Activated CD4-positive, alpha-beta T cell treated with anti-CD3 and anti-CD28 coated beads, Interleukin-2, amount 50 U/mL, for 1 hour (primary cell): ENCODE measurements around the gene GPR142.

Source experiments
- DNase-seq: peaks from one replicate; pipeline ENCODE4 v3.0.0-alpha.2; 2020

Gene GPR142

DNA sequence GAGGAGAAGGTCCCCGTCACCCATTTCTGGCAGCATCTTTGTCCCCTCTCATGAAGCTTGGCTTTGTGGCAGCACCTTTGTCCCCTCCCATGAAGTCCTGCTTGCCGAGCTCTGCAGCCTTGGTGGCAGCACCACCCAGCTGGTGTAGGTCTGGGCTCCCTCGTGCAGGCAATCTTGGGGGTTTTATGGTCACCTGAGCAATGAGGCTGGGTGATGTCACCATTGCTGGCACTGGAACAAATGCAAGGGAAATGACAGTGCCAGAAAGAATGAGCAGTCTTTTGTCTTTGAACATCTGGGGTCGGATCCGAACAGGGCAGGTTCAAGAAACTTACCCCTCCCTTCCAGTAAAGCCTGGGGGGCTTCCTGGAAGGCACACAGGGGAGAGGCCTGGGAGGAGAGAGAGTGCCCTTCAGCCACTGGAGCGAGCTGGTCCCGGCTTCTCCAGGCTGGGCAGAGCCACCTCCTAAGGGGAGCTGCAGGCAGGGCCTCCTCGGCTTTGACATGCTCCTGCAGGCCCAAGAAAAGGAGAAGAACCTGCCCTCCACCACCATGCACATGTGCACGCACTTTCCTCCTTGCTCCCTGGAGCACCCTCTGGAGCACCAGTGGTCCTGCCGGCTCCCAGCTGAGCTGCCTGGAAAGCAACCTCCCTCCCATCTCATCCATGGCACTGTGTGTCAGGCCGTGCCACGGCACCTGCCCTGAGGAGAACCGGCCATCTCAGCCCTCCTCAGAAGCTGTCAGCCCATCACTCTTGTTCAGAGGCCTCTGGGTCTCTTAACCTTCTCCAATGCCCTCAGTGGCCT is 21.7 kb upstream of the GPR142 start:
- no peak for DNase-seq

DNA sequence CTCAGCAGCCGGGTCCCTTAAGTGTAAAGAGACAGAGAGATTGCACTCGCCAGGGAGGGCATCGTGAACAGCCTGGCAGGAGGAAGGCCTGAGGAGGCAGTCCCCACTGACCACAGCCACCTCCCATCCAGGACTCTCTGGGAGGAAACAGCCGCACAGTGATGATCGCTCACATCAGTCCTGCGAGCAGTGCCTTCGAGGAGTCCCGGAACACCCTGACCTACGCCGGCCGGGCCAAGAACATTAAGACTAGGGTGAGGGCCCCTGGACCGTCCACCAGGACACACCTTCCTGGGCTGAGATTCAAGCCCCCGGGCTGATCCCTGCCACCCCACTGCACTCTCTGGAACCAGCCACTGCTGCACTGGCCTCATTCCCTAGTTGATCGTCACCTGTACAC is 19.7 kb upstream of the GPR142 start:
- DNase-seq, result no peak

DNA sequence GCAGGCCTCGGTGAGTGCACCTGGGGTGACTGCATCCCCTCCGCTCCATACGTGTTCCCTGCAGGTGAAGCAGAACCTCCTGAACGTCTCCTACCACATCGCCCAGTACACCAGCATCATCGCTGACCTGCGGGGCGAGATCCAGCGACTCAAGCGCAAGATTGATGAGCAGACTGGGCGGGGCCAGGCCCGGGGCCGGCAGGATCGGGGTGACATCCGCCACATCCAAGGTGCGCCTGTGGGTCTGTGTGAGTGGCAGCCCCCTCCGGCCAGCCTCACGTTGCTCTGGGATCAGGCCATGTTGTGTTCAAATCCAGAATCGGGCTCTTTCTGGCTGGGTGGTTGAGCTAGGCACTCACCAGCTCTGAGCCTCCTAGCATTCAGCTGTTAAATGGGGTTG is 18.2 kb upstream of the GPR142 start:
- DNase-seq, result no peak

DNA sequence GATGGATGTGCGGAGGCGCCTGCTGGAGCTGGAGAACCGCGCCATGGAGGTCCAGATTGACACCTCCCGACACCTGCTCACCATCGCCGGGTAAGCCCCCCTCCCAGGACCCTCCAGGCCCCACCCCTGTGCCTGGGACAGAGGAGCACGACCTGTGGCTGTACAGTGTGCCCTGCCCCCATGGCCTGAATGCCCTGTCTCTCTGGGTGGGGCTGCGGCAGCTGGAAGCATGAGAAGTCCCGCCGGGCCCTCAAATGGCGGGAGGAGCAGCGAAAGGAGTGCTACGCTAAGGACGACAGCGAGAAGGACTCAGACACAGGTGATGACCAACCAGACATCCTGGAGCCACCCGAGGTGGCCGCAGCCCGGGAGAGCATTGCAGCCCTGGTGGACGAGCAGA is 16.8 kb upstream of the GPR142 start:
- no peak for DNase-seq

DNA sequence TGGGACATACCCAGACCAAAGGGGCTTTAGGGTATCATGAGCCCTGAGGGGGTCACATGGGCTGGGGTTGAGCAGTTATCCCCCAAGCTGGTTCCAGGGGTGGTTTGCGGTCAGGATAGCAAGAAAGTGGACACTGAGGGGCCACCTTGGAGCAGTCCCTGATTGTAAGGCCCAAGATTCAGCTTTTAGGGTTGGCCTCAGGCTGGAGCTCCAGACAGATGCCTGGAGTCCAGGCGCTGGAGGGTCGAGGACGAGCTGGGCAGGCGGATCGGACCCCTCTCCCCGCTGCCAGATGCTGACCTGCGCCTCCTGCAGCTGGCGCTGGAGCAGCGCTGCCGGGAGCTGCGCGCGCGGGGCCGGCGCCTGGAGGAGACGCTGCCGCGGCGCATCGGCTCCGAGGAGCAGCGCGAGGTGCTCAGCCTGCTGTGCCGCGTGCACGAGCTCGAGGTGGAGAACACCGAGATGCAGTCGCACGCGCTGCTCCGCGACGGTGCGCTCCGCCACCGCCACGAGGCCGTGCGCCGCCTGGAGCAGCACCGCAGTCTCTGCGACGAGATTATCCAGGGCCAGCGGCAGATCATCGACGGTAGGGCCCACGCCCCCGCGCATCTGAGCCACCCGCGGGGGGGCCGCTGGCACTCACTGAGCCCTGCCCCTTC is 15.6 kb upstream of the GPR142 start:
- no peak for DNase-seq

DNA sequence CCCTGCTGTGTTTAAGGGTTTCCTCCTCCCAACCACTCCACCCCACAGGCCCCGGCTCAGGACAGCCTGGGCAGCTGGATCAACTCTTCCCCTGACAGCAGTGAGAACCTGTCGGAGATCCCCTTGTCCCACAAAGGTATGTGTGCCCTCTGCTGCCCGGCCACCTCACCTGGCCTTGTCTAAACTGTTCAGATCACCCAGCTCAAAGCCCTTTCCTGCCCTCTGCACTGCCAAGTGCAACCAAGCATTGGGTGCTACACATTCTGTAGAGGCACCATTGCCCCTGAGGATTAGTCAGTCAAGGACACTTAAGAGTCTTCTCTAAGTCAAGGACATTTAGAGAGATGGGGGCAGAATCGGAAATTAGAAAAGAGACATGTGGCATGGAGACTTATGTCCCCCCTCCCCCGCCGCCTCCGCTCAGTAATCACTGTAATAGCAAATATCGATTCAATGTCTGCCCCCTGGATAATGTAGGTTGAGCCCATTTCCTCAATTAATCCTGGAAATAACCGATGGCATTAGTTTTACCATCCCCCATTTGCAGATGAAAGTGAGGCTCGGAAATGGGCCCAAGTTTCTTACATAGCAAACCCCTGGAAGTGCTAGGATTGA is 13.8 kb upstream of the GPR142 start:
- no peak for DNase-seq

DNA sequence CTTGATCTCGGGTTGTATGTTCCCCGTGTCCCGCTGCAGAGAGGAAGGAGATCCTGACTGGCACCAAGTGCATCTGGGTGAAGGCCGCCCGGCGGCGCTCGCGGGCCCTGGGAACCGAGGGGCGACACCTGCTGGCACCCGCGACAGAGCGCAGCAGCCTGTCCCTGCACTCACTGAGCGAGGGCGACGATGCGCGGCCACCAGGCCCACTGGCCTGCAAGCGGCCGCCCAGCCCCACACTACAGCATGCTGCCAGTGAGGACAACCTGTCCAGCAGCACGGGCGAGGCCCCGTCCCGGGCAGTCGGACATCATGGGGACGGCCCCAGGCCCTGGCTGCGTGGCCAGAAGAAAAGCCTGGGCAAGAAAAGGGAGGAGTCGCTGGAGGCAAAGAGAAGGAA is 13.2 kb upstream of the GPR142 start:
- peak; percentile 48 for DNase-seq

DNA sequence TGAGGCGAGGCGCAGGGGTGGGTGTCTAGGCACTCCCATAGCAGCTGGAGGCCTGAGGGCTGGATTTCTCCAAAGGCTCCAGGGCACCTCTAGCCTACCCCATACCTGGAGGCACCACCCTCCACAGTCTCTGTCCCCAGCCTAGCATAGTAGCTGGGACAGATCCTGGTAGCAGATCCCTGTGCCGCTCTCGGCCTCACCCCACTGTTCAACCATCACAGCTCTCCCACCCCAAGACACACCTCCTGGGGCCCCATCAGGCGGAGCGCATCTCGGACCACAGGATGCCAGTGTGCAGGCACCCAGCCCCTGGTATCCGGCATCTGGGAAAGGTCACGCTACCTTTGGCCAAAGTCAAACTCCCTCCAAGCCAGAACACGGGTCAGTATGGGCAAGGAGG is 12.7 kb upstream of the GPR142 start:
- no peak for DNase-seq

DNA sequence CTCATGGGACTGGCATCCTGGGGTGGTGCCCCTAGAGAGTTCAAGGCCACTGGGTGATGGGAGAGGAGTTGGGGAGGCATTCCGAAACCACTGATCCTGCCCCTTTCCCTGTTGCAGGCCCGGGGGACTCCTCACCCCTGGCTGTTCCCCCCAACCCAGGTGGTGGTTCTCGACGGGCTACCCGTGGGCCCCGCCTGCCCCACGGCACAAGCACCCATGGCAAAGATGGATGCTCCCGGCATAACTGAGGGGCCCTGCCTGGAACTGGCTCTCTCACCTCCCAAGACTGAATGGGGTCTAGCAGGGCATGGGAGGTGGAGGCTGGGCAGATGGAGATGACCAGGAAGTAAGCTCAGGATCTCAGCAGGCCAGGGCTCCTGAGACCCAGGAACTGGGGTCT is 12.2 kb upstream of the GPR142 start:
- DNase-seq, result no peak

DNA sequence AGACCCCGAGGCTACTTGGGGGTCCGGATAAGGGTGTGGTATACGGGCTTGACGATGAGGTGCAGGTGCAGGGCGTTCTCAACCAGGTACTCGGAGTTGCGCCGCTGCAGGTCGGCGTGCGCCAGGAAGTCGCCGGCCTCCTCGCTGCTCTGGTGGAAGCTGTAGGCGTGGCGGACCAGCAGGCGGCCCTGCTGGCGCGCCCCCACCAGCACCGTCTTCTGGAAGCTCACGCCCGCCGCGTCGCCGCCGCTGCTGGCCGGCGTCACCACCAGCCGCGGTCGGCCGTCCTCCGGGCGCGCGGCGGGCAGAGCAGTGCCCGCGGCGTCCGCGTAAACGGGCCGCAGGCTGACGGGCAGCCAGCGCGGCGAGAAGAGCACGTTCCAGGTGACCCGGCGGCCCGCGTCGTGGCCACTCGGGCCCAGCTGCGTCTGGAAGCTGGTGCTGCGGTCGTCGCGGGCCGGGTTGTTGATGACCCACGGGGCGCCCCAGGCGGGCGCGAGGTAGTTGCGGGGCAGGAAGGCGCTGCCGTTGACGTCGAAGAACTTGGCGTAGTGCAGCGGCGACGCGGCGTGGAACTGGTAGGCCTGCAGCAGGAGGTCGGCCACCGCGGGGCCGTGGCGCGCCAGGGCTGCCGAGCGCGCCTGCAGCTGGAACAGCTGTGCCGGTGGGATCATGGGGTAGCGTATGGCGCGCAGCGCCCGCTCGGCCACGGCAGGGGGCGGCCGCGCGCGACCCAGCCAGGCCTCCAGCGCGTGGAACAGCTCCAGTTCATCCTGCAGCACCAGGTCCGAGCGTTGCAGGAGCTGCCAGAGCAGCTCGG is 10.4 kb upstream of the GPR142 start:
- no peak for DNase-seq

DNA sequence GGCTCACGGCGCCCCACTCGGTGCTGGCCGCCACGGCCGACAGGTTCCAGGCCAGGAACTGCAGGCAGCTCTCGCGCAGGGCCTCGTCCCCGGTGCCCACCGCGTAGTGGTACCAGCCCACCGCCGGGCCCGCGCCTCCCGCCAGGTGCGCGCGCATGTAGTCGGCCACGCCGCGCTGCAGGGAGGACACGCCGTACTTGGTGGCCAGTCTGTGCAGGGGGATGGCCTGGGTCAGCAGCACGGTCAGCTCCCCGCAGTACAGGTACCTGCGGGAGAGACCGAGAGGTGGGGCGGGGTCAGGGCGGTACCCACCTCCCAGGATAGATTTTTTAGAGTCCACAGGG is 9.9 kb upstream of the GPR142 start:
- no peak for DNase-seq

DNA sequence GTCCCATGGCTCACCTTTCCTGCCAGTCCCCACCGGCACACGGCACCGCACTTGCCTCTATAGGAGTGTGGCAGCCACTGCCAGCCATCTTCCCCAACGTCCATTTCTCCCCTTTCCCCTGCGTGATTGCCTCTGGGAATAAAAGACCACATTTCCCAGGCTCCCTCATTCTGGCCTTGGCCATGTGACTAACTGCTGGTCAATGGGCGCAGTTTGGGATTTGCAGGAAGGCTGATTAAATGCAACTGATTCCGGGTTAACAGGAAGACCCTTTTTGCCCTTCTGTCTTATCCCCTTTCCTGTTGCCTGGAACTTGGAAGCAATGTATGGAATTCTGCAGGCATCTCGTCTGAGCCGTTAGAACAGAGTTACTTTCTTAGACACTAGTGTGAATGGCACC is 8.6 kb upstream of the GPR142 start:
- DNase-seq, result no peak

DNA sequence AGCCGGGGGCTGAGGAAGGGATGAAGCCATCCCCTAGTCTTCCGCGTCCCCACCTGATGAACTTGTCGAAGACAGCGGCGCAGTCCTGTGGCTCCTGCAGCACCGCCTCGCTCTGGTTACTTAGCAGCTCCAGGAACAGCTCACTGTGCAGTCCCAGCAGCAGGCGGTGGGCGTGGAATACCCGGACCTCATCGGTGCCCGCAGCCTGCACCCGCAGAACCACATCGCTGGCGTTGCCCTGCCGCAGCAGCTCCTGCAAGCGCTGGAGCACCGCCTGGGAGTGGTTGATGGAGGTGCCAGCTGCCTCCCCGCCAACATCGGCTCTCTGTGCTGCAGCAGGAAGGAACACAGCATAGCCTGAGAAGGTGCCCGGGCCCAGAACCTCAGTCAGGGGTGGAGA is 7.4 kb upstream of the GPR142 start:
- DNase-seq, result no peak

DNA sequence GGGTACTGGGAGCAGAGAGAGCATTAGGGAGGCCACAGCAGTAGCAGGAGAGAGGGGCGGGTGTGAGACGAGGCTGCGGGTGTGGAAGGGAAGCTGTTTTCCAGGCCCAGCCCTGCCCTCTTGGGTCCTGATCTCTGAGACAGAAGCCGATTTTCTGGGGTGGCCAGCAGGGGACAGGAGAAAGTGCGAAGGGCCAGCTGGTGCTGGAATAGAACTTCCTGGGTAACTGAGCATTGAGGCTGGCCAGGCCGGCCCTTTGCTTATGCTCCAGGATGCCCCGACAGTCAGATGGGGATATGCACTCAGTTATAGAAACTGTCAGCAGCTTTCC is 6.4 kb upstream of the GPR142 start:
- DNase-seq, result no peak

DNA sequence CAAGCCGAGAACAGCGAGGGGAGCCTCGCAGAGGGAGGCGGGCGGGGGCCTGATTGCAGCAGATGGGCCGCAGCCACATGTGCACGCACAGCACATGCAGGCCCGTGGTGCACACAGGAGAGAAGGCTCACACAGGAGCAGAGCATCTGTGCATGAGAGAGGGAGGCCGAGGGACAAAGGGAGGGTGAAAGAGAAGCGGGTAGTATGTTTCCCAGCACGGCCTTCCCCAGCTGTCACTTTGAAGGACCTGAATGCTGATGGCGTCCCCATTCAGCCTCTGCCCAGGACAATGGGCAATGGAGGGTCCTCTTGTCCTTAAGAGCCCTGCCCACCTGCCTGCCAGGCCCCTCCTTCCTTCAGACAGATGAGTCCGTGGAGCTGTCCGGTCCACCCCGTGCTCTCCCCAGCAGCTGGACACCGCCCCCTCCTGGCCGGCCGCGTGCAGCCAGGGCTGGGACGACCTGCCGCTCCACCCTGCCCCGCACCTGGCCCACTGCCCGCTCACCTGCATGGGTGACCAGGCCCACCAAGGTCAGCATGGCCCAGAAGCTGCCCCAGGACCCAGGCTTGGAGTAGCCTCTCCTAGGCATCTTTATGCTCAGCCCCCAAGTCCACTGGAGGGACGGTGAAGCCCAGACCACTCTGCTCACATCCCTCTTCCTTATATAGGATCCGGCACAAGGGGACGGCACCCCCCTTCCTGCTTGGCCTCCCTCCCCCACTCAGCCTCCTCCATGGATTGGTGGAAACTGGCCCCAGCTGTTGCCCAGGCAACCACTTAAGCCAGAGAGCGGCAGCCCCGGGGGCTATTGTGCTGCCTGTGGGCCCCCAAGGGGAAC is 5.9 kb upstream of the GPR142 start, which contains the start of gene BTBD17:
TSS of gene BTBD17 (minus strand) at position 639 of the 839 bp plus-strand sequence. CDS start at position 590, 49 bp downstream.
- peak; percentile 38 for DNase-seq

DNA sequence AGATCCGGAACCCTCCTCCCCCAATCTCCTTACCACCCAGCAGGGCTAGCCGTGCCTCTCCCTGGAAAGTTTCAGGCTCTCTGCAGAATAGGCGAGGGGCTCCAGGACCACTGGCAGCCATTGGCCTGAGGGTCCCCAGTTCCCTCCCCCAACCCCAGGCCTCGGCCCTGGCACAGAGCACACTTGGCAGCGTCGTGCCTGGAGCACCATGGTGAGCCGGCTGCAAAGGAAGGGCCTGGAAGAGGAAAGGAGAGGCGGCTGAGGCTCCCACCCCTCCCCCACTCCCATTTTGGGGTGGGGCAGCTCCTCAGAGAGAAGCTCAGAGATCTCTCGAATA is 5.3 kb upstream of the GPR142 start:
- no peak for DNase-seq

DNA sequence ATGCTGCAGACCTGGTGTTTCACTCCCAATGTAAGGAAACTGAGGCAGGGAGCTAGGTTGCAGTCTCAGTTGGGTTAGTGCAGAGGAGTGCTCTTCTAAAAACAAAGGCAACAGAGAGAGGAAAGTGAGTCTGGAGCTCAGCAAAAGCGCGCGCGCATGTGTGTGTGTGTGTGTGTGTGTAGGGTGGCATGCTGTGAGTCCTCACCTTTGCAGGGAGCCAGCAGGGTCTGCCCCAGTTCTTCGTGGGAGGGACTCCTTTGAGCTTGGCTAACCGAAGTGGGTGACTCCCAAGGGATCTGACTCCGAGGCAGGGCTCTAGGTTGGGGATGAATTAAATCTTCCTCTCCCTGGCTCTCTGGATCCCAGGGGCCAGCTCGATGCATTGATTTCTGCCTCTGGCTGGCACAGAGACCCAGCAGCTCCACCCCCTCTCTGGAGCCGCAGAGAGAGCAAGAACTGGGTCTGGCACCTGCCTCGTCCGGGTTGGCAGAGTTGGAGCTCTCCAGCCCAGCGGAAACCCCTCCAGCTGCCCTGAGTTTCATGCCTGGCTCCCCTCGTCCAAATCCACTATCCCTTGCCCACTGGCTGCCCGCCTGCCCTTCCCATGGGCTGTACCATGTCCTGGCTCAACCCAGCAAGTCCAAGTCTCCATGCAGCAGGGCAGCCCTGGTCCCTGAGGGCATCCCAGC is 4.4 kb upstream of the GPR142 start:
- no peak for DNase-seq

DNA sequence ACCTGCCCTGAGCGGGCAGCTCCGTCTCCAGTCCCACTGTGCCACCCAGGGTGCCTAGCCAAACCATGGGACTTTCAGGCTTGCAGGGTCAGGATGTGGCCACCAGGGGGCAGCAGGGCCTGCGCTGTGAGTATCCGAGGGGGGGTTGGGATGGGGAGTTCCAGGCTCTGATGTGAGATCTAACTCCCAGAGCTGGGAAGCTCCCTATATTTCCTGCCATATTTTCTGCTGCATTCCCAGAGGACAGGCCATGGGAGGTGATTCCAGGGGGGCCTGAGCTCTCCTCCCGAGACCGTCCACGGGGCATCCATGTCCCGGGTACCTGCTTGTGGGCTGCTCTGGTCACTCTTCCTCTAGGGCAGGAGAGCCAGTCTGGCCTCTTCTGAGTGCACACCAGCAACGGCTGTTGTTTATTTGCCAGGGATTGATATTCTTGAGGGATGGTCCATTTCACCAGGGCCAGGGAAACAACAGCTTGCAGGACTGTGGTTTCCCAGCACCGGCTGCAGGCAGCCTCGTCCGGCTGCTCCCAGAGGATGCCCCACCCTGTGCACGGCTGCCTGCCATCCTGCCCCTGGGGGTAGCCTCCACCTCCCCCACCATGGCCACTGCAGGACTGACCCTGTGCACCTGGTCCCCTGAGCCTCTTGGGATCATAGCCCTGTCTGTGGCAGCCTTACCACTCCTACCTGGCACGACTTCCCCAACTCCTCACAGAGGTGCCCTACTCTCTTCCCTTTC is 1.2 kb downstream of the GPR142 start:
- DNase-seq, result peak; percentile 73

DNA sequence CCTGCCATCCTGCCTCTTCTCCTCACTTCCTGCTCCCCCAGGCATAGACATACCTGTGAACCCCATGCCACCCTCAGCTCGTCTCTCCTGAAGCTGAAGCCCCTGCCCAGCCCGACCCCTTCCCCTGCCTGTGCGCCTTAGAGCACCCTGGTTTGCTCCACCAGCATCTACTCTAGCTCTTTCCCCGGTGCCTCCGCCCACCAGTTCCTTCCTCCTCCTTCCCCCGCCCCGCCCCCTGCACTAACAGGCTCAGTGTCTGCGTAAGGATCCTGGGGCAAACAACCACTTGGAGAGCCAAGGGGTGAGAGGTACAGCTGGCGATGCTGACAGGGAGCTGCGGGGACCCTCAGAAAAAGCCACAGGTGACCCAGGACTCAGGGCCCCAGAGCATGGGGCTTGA is 1.9 kb downstream of the GPR142 start:
- DNase-seq, result peak; percentile 63

DNA sequence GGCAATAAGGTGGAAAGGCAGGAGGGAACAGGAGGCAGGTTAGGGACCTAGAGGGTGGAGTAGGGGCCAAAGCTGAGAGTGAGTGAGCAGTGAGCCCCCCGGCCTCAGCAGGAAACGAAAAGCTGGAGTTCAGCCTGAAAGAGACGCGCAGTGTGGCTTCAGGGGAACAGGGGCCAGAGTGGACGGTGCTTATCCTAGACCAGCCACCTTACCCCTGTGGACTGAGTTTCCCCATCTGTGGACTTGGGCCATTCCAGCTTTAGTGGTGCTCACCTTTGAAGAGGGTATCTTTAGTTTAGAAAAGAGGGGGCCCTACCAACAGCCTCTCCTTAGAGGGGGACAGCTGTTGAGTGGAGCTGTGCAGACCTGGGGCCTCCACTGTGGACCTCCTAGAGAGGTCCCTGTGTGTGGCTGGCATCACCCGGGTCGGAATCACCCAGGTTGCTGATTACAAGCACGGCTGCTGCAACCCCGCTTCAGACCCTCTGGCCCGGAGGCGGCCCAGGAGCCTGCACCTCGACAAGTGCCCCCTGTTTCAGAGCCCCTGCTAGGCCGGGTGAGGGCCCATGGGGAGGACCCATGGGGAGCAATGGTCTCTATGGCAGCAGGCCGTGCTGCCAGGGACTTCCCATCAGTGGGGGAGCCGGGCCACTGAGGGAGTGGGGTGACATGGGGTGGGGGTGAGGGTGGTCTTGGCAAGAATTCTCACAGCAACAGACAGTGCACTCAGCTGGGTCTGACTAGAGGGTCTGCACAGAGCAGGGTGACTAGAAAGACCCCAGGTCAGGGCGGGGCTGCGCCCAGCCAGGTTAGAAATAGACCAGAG is 2.6 kb downstream of the GPR142 start:
- DNase-seq, result no peak
